Stimulated activated naive B cell treated with anti-CD40 and anti-IgM and Interleukin-4, amounts not matched to agents 10 μg/mL and 1 μg/mL and 100 μg/mL, for 72 hours (primary cell): ENCODE data around the gene HTR4.
"Not testable (repeated sequence)": the region's sequence is repeated elsewhere in the genome, so short reads cannot be mapped to it uniquely, and the experiment has no call there.

Source experiments
- ATAC-seq, 2 donors: fragments of 150-1000 bp; cut with Tn5 transposase; replicated peaks; 2 replicates each; pipeline ENCODE4 v1.10.0; 2021; ENCODE audit warnings: moderate library complexity in 1 of 2
- DNase-seq: peaks from one replicate; pipeline ENCODE4 v3.0.0; 2021
- H3K27ac Mint-ChIP-seq: one replicate; pipeline ENCODE4 v1.8.0; 2022; ENCODE audit warnings: mild to moderate bottlenecking, mixed read lengths
- H3K27me3 Mint-ChIP-seq, 2 donors: one replicate each; pipeline ENCODE4 v1.8.0; 2022; ENCODE audit warnings: mixed read lengths in 2 of 2
- H3K36me3 Mint-ChIP-seq, 2 donors: one replicate each; pipeline ENCODE4 v1.8.0; 2022; ENCODE audit warnings: mixed read lengths in 2 of 2, mild to moderate bottlenecking in 1 of 2
- H3K4me1 Mint-ChIP-seq, 2 donors: one replicate each; pipeline ENCODE4 v1.8.0; 2022; ENCODE audit warnings: mixed read lengths in 2 of 2, mild to moderate bottlenecking in 1 of 2
- H3K4me3 Mint-ChIP-seq, 2 donors: one replicate each; pipeline ENCODE4 v1.8.0; 2022; ENCODE audit warnings: mild to moderate bottlenecking in 2 of 2, mixed read lengths in 2 of 2, moderate library complexity in 1 of 2
- H3K9me3 Mint-ChIP-seq, 2 donors: one replicate each; pipeline ENCODE4 v1.8.0; 2022; ENCODE audit warnings: mixed read lengths in 2 of 2, mild to moderate bottlenecking in 1 of 2

The HTR4 gene

GRCh38 chr5:148556835-148557234 lies 97.5 kb downstream of the HTR4 start:
- Mint-ChIP-seq H3K27me3 (peaks cover 0 to 6% of the 10 kb centered on the region in 2 donors), H3K27ac (no peak overlapping the region)
- ATAC-seq = no peak

GRCh38 chr5:148554621-148555020 lies 99.7 kb downstream of the HTR4 start:
- no peak for ATAC-seq
- Mint-ChIP-seq H3K4me3 (no peak overlapping the region), H3K36me3 (no peaks in the 10 kb centered on the region), H3K27ac (no peak overlapping the region), H3K4me1 (no peaks in the 10 kb centered on the region), H3K9me3 (no peaks in the 10 kb centered on the region), H3K27me3 (peaks cover 0 to 6% of the 10 kb centered on the region in 2 donors)
- DNase-seq = no peak

More at GRCh38 chr5:148556835-148557234, 97.5 kb downstream of the HTR4 start:
- DNase-seq = no peak
- Mint-ChIP-seq H3K4me3 (no peak overlapping the region), H3K36me3 (no peaks in the 10 kb centered on the region), H3K4me1 (no peaks in the 10 kb centered on the region), H3K9me3 (no peaks in the 10 kb centered on the region)

GRCh38 chr5:148543727-148544126 lies 110.6 kb downstream of the HTR4 start:
- H3K27me3 Mint-ChIP-seq = peaks cover 0 to 7% of the 10 kb centered on the region in 2 donors
- H3K27ac Mint-ChIP-seq = no peak overlapping the region
- ATAC-seq = no peak
- H3K4me1 Mint-ChIP-seq = no peaks in the 10 kb centered on the region
- H3K4me3 Mint-ChIP-seq = no peak overlapping the region
- no peak for DNase-seq
- peaks cover 0 to 3% of the 10 kb centered on the region in 2 donors for H3K9me3 Mint-ChIP-seq
- H3K36me3 Mint-ChIP-seq = no peaks in the 10 kb centered on the region

GRCh38 chr5:148542812-148543211 lies 111.5 kb downstream of the HTR4 start:
- Mint-ChIP-seq H3K4me1 (no peaks in the 10 kb centered on the region), H3K27ac (no peak overlapping the region)

GRCh38 chr5:148541054-148541835 lies 113.1 kb downstream of the HTR4 start:
- no peaks in the 10 kb centered on the region for H3K36me3 Mint-ChIP-seq
- ATAC-seq (no peak), DNase-seq (no peak)
- no peaks in the 10 kb centered on the region for H3K4me1 Mint-ChIP-seq
- H3K4me3 Mint-ChIP-seq = no peak overlapping the region
- H3K27ac Mint-ChIP-seq = no peak overlapping the region
- H3K27me3 Mint-ChIP-seq = peaks cover 14 to 17% of the 10 kb centered on the region in 2 donors
- H3K9me3 Mint-ChIP-seq = peaks cover 0 to 5% of the 10 kb centered on the region in 2 donors

More at GRCh38 chr5:148542812-148543211, 111.5 kb downstream of the HTR4 start:
- Mint-ChIP-seq H3K36me3 (no peaks in the 10 kb centered on the region), H3K4me3 (no peak overlapping the region), H3K27me3 (peaks cover 0 to 7% of the 10 kb centered on the region in 2 donors), H3K9me3 (peaks cover 0 to 3% of the 10 kb centered on the region in 2 donors)
- DNase-seq (no peak), ATAC-seq (no peak)

GRCh38 chr5:148540647-148541046 lies 113.7 kb downstream of the HTR4 start:
- Mint-ChIP-seq H3K27me3 (peaks cover 18 to 19% of the 10 kb centered on the region in 2 donors), H3K27ac (no peak overlapping the region), H3K36me3 (no peaks in the 10 kb centered on the region), H3K9me3 (peaks cover 0 to 5% of the 10 kb centered on the region in 2 donors), H3K4me1 (no peaks in the 10 kb centered on the region), H3K4me3 (no peak overlapping the region)
- ATAC-seq (no peak), DNase-seq (no peak)

GRCh38 chr5:148539851-148540250 lies 114.5 kb downstream of the HTR4 start:
- H3K27me3 Mint-ChIP-seq = peaks cover 13 to 19% of the 10 kb centered on the region in 2 donors
- no peak for DNase-seq
- H3K4me3 Mint-ChIP-seq = no peak overlapping the region
- no peaks in the 10 kb centered on the region for H3K4me1 Mint-ChIP-seq
- no peaks in the 10 kb centered on the region for H3K36me3 Mint-ChIP-seq
- no peak overlapping the region for H3K27ac Mint-ChIP-seq
- H3K9me3 Mint-ChIP-seq = peaks cover 0 to 5% of the 10 kb centered on the region in 2 donors
- no peak for ATAC-seq

- no peak for DNase-seq
- Mint-ChIP-seq H3K27ac (no peak overlapping the region), H3K27me3 (peaks cover 13 to 19% of the 10 kb centered on the region in 2 donors), H3K9me3 (peaks cover 10 to 12% of the 10 kb centered on the region in 2 donors), H3K36me3 (no peaks in the 10 kb centered on the region), H3K4me3 (no peak overlapping the region), H3K4me1 (no peaks in the 10 kb centered on the region)
- ATAC-seq = no peak
Observed at GRCh38 chr5:148535190-148535589, 119.1 kb downstream of the HTR4 start.

GRCh38 chr5:148532969-148533670 lies 121.2 kb downstream of the HTR4 start:
- no peaks in the 10 kb centered on the region for H3K4me1 Mint-ChIP-seq
- peaks cover 13 to 23% of the 10 kb centered on the region in 2 donors for H3K27me3 Mint-ChIP-seq
- peaks cover 17 to 19% of the 10 kb centered on the region in 2 donors for H3K9me3 Mint-ChIP-seq
- no peak overlapping the region for H3K4me3 Mint-ChIP-seq
- H3K27ac Mint-ChIP-seq = no peak overlapping the region
- H3K36me3 Mint-ChIP-seq = peaks cover 4 to 6% of the 10 kb centered on the region in 2 donors
- ATAC-seq = no peak
- no peak for DNase-seq

- not testable (repeated sequence) for H3K4me1 Mint-ChIP-seq, H3K4me3 Mint-ChIP-seq, DNase-seq, ATAC-seq, H3K36me3 Mint-ChIP-seq, H3K27ac Mint-ChIP-seq, H3K27me3 Mint-ChIP-seq
- H3K9me3 Mint-ChIP-seq = peaks cover 16 to 17% of the 10 kb centered on the region in 2 donors
Observed at GRCh38 chr5:148529450-148529849, 124.9 kb downstream of the HTR4 start.

GRCh38 chr5:148524721-148525120 lies 129.6 kb downstream of the HTR4 start:
- Mint-ChIP-seq H3K4me1 (no peaks in the 10 kb centered on the region), H3K27ac (no peak overlapping the region), H3K36me3 (peaks cover 4% of the 10 kb centered on the region in 2 donors), H3K4me3 (no peak overlapping the region), H3K9me3 (peaks cover 6 to 7% of the 10 kb centered on the region in 2 donors), H3K27me3 (peaks cover 4 to 8% of the 10 kb centered on the region in 2 donors)
- DNase-seq (no peak), ATAC-seq (no peak)

GRCh38 chr5:148523139-148523538 lies 131.2 kb downstream of the HTR4 start:
- no peaks in the 10 kb centered on the region for H3K4me1 Mint-ChIP-seq
- DNase-seq = no peak
- no peak overlapping the region for H3K27ac Mint-ChIP-seq
- no peak overlapping the region for H3K4me3 Mint-ChIP-seq
- H3K9me3 Mint-ChIP-seq = no peaks in the 10 kb centered on the region
- H3K27me3 Mint-ChIP-seq = peaks cover 0 to 8% of the 10 kb centered on the region in 2 donors
- no peaks in the 10 kb centered on the region for H3K36me3 Mint-ChIP-seq
- no peak for ATAC-seq

GRCh38 chr5:148515460-148515859 lies 138.9 kb downstream of the HTR4 start:
- no peaks in the 10 kb centered on the region for H3K9me3 Mint-ChIP-seq
- H3K36me3 Mint-ChIP-seq = no peaks in the 10 kb centered on the region
- no peak overlapping the region for H3K27ac Mint-ChIP-seq
- DNase-seq (no peak), ATAC-seq (no peak)
- no peak overlapping the region for H3K4me3 Mint-ChIP-seq
- no peaks in the 10 kb centered on the region for H3K4me1 Mint-ChIP-seq
- H3K27me3 Mint-ChIP-seq = no peaks in the 10 kb centered on the region

- DNase-seq (no peak), ATAC-seq (no peak)
- peaks cover 2 to 6% of the 10 kb centered on the region in 2 donors for H3K4me1 Mint-ChIP-seq
- no peak overlapping the region for H3K27ac Mint-ChIP-seq
- peaks cover 0 to 5% of the 10 kb centered on the region in 2 donors for H3K9me3 Mint-ChIP-seq
- H3K4me3 Mint-ChIP-seq = no peak overlapping the region
- H3K36me3 Mint-ChIP-seq = no peaks in the 10 kb centered on the region
- no peaks in the 10 kb centered on the region for H3K27me3 Mint-ChIP-seq
Observed at GRCh38 chr5:148514344-148514743, 140.0 kb downstream of the HTR4 start.

GRCh38 chr5:148512498-148512897 lies 141.8 kb downstream of the HTR4 start:
- peaks cover 0 to 4% of the 10 kb centered on the region in 2 donors for H3K27me3 Mint-ChIP-seq
- ATAC-seq = no peak
- no peaks in the 10 kb centered on the region for H3K36me3 Mint-ChIP-seq
- peaks cover 2 to 6% of the 10 kb centered on the region in 2 donors for H3K4me1 Mint-ChIP-seq
- H3K4me3 Mint-ChIP-seq = no peak overlapping the region
- no peak for DNase-seq
- no peak overlapping the region for H3K27ac Mint-ChIP-seq
- H3K9me3 Mint-ChIP-seq = peaks cover 0 to 6% of the 10 kb centered on the region in 2 donors
